HG02981 (cell line): ENCODE data around the gene PLXNB3.
"Not testable (repeated sequence)": the region's sequence is repeated elsewhere in the genome, so short reads cannot be mapped to it uniquely, and the experiment has no call there.

Experiments
- ATAC-seq: cut with Tn5 transposase; IDR thresholded peaks from one replicate; pipeline ENCODE4 v1.9.1; 2021; ENCODE audit warnings: mild to moderate bottlenecking, moderate library complexity; ENCODE audit not compliant: unreplicated experiment

The PLXNB3 gene

GRCh38 chrX:153732401-153732800 lies 31.6 kb upstream of the PLXNB3 start:
- ATAC-seq, result no peak

GRCh38 chrX:153733651-153734240 lies 30.3 kb upstream of the PLXNB3 start:
- no peak for ATAC-seq

- no peak for ATAC-seq
Measured at GRCh38 chrX:153734871-153735270, 29.2 kb upstream of the PLXNB3 start.

GRCh38 chrX:153735274-153735673 lies 28.8 kb upstream of the PLXNB3 start:
- no peak for ATAC-seq

GRCh38 chrX:153736071-153736820 lies 27.8 kb upstream of the PLXNB3 start:
- no peak for ATAC-seq

GRCh38 chrX:153736871-153737441 lies 27.1 kb upstream of the PLXNB3 start:
- no peak for ATAC-seq

GRCh38 chrX:153738056-153738605 lies 25.9 kb upstream of the PLXNB3 start:
- no peak for ATAC-seq

GRCh38 chrX:153739754-153740486 lies 24.1 kb upstream of the PLXNB3 start:
- no peak for ATAC-seq

GRCh38 chrX:153740631-153741222 lies 23.3 kb upstream of the PLXNB3 start:
- no peak for ATAC-seq

GRCh38 chrX:153741446-153741845 lies 22.6 kb upstream of the PLXNB3 start:
- no peak for ATAC-seq

- not testable (repeated sequence) for ATAC-seq
Measured at GRCh38 chrX:153742111-153742510, 21.9 kb upstream of the PLXNB3 start.

- not testable (repeated sequence) for ATAC-seq
Measured at GRCh38 chrX:153742796-153743467, 21.1 kb upstream of the PLXNB3 start.

GRCh38 chrX:153743468-153744209 lies 20.4 kb upstream of the PLXNB3 start:
- not testable (repeated sequence) for ATAC-seq

- no peak for ATAC-seq
Measured at GRCh38 chrX:153744210-153745066, 19.6 kb upstream of the PLXNB3 start.

GRCh38 chrX:153745067-153745433 lies 19.0 kb upstream of the PLXNB3 start:
- not testable (repeated sequence) for ATAC-seq

GRCh38 chrX:153746359-153746758 lies 17.7 kb upstream of the PLXNB3 start:
- ATAC-seq, result no peak

GRCh38 chrX:153746991-153747390 lies 17.1 kb upstream of the PLXNB3 start:
- not testable (repeated sequence) for ATAC-seq

GRCh38 chrX:153749017-153749416 lies 15.0 kb upstream of the PLXNB3 start:
- ATAC-seq, result not testable (repeated sequence)
